Measurements from ENCODE around the gene PYY.
A peak's percentile ranks its signal among the peaks of the same experiment; 100 is the strongest.
"Not testable (repeated sequence)": the region's sequence is repeated elsewhere in the genome, so short reads cannot be mapped to it uniquely, and the experiment has no call there.

PYY gene

GRCh38 chr17:43953746-43954145 is at the start of gene PYY:
Gene PYY, minus strand, starts transcription at chr17:43953940. Its CDS starts 457 bp downstream, at chr17:43953483.
- no peak for DNase-seq (ENCODE audit: low read depth)

GRCh38 chr17:44002141-44002848 is 48.6 kb upstream of the PYY start:
- DNase-seq (ENCODE audit: low read depth): no peak

GRCh38 chr17:44001461-44001920 is 47.8 kb upstream of the PYY start:
- DNase-seq (ENCODE audit: low read depth): no peak

- DNase-seq (ENCODE audit: low read depth): no peak
Measured at GRCh38 chr17:44000871-44001460, 47.2 kb upstream of the PYY start.

GRCh38 chr17:44000141-44000860 is 46.6 kb upstream of the PYY start:
- DNase-seq (ENCODE audit: low read depth): no peak

- DNase-seq (ENCODE audit: low read depth): no peak
Measured at GRCh38 chr17:43999024-43999423, 45.3 kb upstream of the PYY start.

GRCh38 chr17:43998552-43998951 is 44.8 kb upstream of the PYY start:
- no peak for DNase-seq (ENCODE audit: low read depth)

- DNase-seq (ENCODE audit: low read depth): not testable (repeated sequence)
Measured at GRCh38 chr17:43997180-43997579, 43.4 kb upstream of the PYY start.

- no peak for DNase-seq (ENCODE audit: low read depth)
Measured at GRCh38 chr17:43995150-43995471, 41.4 kb upstream of the PYY start.

GRCh38 chr17:43994272-43995149 is 40.8 kb upstream of the PYY start:
- DNase-seq (ENCODE audit: low read depth): peak; percentile 29

GRCh38 chr17:43992641-43993040 is 38.9 kb upstream of the PYY start:
- DNase-seq (ENCODE audit: low read depth): no peak

- DNase-seq (ENCODE audit: low read depth): no peak
Measured at GRCh38 chr17:43988301-43988700, 34.6 kb upstream of the PYY start.

- DNase-seq (ENCODE audit: low read depth): no peak
Measured at GRCh38 chr17:43987131-43988021, 33.6 kb upstream of the PYY start.

- no peak for DNase-seq (ENCODE audit: low read depth)
Measured at GRCh38 chr17:43986225-43986981, 32.7 kb upstream of the PYY start.

- DNase-seq (ENCODE audit: low read depth): no peak
Measured at GRCh38 chr17:43984521-43984920, 30.8 kb upstream of the PYY start.

GRCh38 chr17:43983515-43984411 is 30.0 kb upstream of the PYY start:
- DNase-seq (ENCODE audit: low read depth): no peak

GRCh38 chr17:43983196-43983514 is 29.4 kb upstream of the PYY start:
- no peak for DNase-seq (ENCODE audit: low read depth)

GRCh38 chr17:43982171-43982570 is 28.4 kb upstream of the PYY start:
- no peak for DNase-seq (ENCODE audit: low read depth)

GRCh38 chr17:43979671-43980070 is 25.9 kb upstream of the PYY start:
- no peak for DNase-seq (ENCODE audit: low read depth)

GRCh38 chr17:43979011-43979410 is 25.3 kb upstream of the PYY start:
- DNase-seq (ENCODE audit: low read depth): no peak
